ENCODE data around the gene REL.
"Not testable (repeated sequence)": the region's sequence is repeated elsewhere in the genome, so short reads cannot be mapped to it uniquely, and the experiment has no call there.

Gene REL

GRCh38 chr2:60868589-60869273 lies 12.6 kb upstream of the REL start:
- DNase-seq = peak; percentile 52

GRCh38 chr2:60872510-60872928 lies 8.9 kb upstream of the REL start:
- DNase-seq = no peak

- DNase-seq = no peak
Observed at GRCh38 chr2:60873381-60873780, 8.0 kb upstream of the REL start.

- no peak for DNase-seq
Observed at GRCh38 chr2:60875520-60875919, 5.9 kb upstream of the REL start.

- peak; percentile 83 for DNase-seq
Observed at GRCh38 chr2:60880643-60881046, 729 bp upstream of the REL start.

- DNase-seq = peak; percentile 71
Observed at GRCh38 chr2:60882971-60883753, 1.8 kb downstream of the REL start.

- peak; percentile 39 for DNase-seq
Observed at GRCh38 chr2:60883896-60884295, 2.5 kb downstream of the REL start.

GRCh38 chr2:60884800-60885199 lies 3.4 kb downstream of the REL start:
- DNase-seq = peak; percentile 21

- peak; percentile 43 for DNase-seq
Observed at GRCh38 chr2:60885683-60886082, 4.3 kb downstream of the REL start.

- DNase-seq = no peak
Observed at GRCh38 chr2:60886991-60887390, 5.6 kb downstream of the REL start.

GRCh38 chr2:60888853-60889252 lies 7.5 kb downstream of the REL start:
- no peak for DNase-seq

- not testable (repeated sequence) for DNase-seq
Observed at GRCh38 chr2:60889581-60890392, 8.4 kb downstream of the REL start.

- no peak for DNase-seq
Observed at GRCh38 chr2:60890393-60890707, 9.0 kb downstream of the REL start.

GRCh38 chr2:60891180-60891579 lies 9.8 kb downstream of the REL start:
- DNase-seq = peak; percentile 27

GRCh38 chr2:60898567-60898966 lies 17.2 kb downstream of the REL start:
- no peak for DNase-seq

- DNase-seq = no peak
Observed at GRCh38 chr2:60899230-60899891, 18.0 kb downstream of the REL start.

- no peak for DNase-seq
Observed at GRCh38 chr2:60899892-60900249, 18.5 kb downstream of the REL start.

GRCh38 chr2:60901296-60901695 lies 19.9 kb downstream of the REL start:
- DNase-seq = not testable (repeated sequence)

- DNase-seq = not testable (repeated sequence)
Observed at GRCh38 chr2:60905867-60906266, 24.5 kb downstream of the REL start.

GRCh38 chr2:60906395-60906794 lies 25.0 kb downstream of the REL start:
- DNase-seq = no peak

GRCh38 chr2:60907329-60907728 lies 26.0 kb downstream of the REL start:
- DNase-seq = no peak

GRCh38 chr2:60925994-60926740 lies 44.8 kb downstream of the REL start:
- no peak for DNase-seq
